Panc1 (cell line): ENCODE data around the gene CCK. TPM values are rescaled to one million over a fixed set of nuclear protein-coding genes. Genes with fewer than 3 reads are reported as not detected.

Experiments used
- ATAC-seq: fragments of 200-7000 bp; cut with Tn5 transposase; 2 replicates; pipeline ENCODE4 v1.9.1; 2020; ENCODE audit warnings: mild to moderate bottlenecking, moderate library complexity
- BruUV-seq: library from RNA; stranded (reverse); fragments of 400-500 nt; replicated peaks from 2 replicates; lab custom pipeline; 2021; lab: Mats Ljungman, UMichigan
- CTCF ChIA-PET: fragments of 300-600 bp; sonication (Branson Sonifier 250); formaldehyde crosslinking; loops from one replicate; lab custom pipeline; 2022; ENCODE audit warnings: antibody characterized with exemption; lab: Charles Lee
- POLR2A ChIA-PET: fragments of 300-600 bp; sonication (Branson Sonifier 250); formaldehyde crosslinking; loops from one replicate; lab custom pipeline; 2022; ENCODE audit warnings: antibody characterized with exemption; lab: Charles Lee
- DNase-seq: peaks from one replicate; pipeline ENCODE4 v3.0.0-alpha.2; 2010; ENCODE audit warnings: low read depth, low spot score
- H3K27ac ChIP-seq: 2 replicates; pipeline ENCODE4 v1.5.1; 2011; ENCODE audit warnings: mild to moderate bottlenecking, low read length, inconsistent platforms
- H3K27me3 ChIP-seq: fragments of 200-500 bp; sonication (Bioruptor generic); 2 replicates; pipeline ENCODE4 v1.6.0; 2014; ENCODE audit warnings: low read length, inconsistent platforms; ENCODE audit not compliant: control insufficient read depth, insufficient read depth
- H3K36me3 ChIP-seq: fragments of 200-500 bp; sonication (Bioruptor generic); 2 replicates; pipeline ENCODE4 v1.5.1; 2014; ENCODE audit warnings: inconsistent platforms, mild to moderate bottlenecking, low read length, moderate library complexity; ENCODE audit not compliant: control insufficient read depth, insufficient read depth
- H3K4me1 ChIP-seq: 2 replicates; pipeline ENCODE4 v1.5.1; 2011; ENCODE audit warnings: inconsistent platforms, mild to moderate bottlenecking, low read length, moderate library complexity; ENCODE audit not compliant: control insufficient read depth, insufficient read depth
- H3K4me3 ChIP-seq, 2 experiments: 2 replicates each; pipeline ENCODE4 v1.5.1; 2011 to 2012; ENCODE audit warnings: low read depth in 2 of 2, low read length in 2 of 2, mild to moderate bottlenecking in 2 of 2, inconsistent platforms in 1 of 2, moderate library complexity in 1 of 2
- H3K9me3 ChIP-seq: fragments of 200-500 bp; sonication (Bioruptor generic); 2 replicates; pipeline ENCODE4 v1.5.1; 2014; ENCODE audit warnings: low read depth, mild to moderate bottlenecking, inconsistent platforms, low read length, moderate library complexity; ENCODE audit not compliant: control insufficient read depth, insufficient read depth
- POLR2AphosphoS5 ChIP-seq: IDR thresholded peaks from 2 replicates; pipeline ENCODE4 v1.6.1; 2012; ENCODE audit warnings: mild to moderate bottlenecking, low read depth, low read length, moderate library complexity
- SIN3A ChIP-seq: IDR thresholded peaks from 2 replicates; pipeline ENCODE4 v1.6.1; 2012; ENCODE audit warnings: low read depth, mild to moderate bottlenecking, low read length, moderate library complexity, borderline replicate concordance; ENCODE audit not compliant: insufficient read depth
- TCF7L2 ChIP-seq: IDR thresholded peaks from 2 replicates; pipeline ENCODE4 v1.6.1; 2011; ENCODE audit warnings: mild to moderate bottlenecking, low read depth, low read length, inconsistent platforms
- in situ Hi-C: cut with HindIII; loops from 2 replicates; pipeline ENCODE4 v1.10.0; 2016; ENCODE audit warnings: low sequenced_read_pairs, low pct_unique_long_range_greater_than_20kb
- intact Hi-C: fragments of 100-400 bp; cut with micrococcal nuclease; formaldehyde crosslinking; loops from one replicate; pipeline ENCODE4 v1.10.0; 2022; ENCODE audit not compliant: unreplicated experiment
- total RNA-seq: library from RNA; stranded (reverse); gene quantifications from one replicate; pipeline ENCODE4 v1.2.1, GENCODE V29; 2021; ENCODE audit not compliant: unreplicated experiment
- TF ChIP-seq, protein P1 (sequence below): fragments of 450-650 bp; IDR thresholded peaks from 2 replicates; pipeline ENCODE4 v1.5.1; 2017; ENCODE audit warnings: mild to moderate bottlenecking
- TF ChIP-seq, protein P2 (sequence below), 2 experiments: IDR thresholded peaks; 2 replicates each; pipeline ENCODE4 v1.6.1; 2011 to 2012; ENCODE audit warnings: low read depth in 2 of 2, control low read depth in 1 of 2, low read length in 1 of 2, mild to moderate bottlenecking in 1 of 2, moderate library complexity in 1 of 2; ENCODE audit not compliant: insufficient read depth in 1 of 2

The CCK gene
- total RNA-seq, 1 experiment from 2014 or later = not detected

DNA sequence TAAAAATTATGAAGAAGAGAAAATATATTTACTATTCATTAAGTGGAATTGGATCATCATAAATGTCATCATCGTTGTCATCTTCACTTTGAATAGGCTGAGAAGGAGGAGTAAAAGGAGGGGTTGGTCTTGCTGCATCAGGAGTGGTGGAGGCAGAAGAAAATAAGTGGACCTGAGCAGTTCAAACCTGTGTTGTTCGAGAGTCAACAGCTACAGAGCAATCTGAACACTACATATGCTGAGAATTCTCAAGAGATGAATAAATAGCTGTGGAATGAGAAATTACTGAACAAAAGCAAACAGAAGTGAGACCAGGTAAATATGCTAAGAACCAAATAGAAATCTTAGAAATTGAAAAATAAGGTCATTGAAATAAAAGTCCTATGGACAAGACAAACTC lies 32.3 kb upstream of the CCK start:
- BruUV-seq = no TSS peak
- no peak overlapping the region for H3K27ac ChIP-seq
- no peaks in the 10 kb centered on the region for H3K36me3 ChIP-seq
- H3K4me3 ChIP-seq = no peak overlapping the region
- DNase-seq = no peak
- no peak for ATAC-seq
- no peaks in the 10 kb centered on the region; the same call in 1 of the 2 replicates for H3K27me3 ChIP-seq
- intact Hi-C loops (no loop called here), in situ Hi-C loops (no loop called here)
- H3K9me3 ChIP-seq = no peaks in the 10 kb centered on the region
- POLR2A ChIA-PET = no interaction called here
- no peaks in the 10 kb centered on the region for H3K4me1 ChIP-seq
- CTCF ChIA-PET = no interaction called here
- TF ChIP-seq POLR2AphosphoS5 (no peak), TCF7L2 (no peak), SIN3A (no peak)
- TF ChIP-seq, protein P1, sequence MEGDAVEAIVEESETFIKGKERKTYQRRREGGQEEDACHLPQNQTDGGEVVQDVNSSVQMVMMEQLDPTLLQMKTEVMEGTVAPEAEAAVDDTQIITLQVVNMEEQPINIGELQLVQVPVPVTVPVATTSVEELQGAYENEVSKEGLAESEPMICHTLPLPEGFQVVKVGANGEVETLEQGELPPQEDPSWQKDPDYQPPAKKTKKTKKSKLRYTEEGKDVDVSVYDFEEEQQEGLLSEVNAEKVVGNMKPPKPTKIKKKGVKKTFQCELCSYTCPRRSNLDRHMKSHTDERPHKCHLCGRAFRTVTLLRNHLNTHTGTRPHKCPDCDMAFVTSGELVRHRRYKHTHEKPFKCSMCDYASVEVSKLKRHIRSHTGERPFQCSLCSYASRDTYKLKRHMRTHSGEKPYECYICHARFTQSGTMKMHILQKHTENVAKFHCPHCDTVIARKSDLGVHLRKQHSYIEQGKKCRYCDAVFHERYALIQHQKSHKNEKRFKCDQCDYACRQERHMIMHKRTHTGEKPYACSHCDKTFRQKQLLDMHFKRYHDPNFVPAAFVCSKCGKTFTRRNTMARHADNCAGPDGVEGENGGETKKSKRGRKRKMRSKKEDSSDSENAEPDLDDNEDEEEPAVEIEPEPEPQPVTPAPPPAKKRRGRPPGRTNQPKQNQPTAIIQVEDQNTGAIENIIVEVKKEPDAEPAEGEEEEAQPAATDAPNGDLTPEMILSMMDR = no peak

DNA sequence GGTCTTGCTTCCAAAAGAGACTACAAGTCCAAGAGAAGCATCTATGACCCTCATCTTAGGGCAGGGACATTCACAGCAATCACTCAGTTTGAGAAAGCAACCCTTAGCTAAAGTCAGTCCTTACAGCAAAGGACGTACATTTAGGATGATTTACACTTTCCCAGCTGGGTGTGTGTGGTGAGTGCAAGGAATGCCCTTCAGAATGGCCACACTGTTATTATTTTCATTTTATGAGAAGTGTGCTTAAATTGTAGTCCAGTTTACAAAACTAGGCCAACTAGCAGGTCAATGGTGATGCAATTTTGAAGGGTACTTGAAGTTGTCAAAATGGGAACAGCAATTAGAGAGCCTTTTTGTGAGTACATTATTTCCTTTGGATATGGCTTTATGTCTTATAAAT lies 26.0 kb upstream of the CCK start:
- DNase-seq (no peak), ATAC-seq (no peak)
- H3K9me3 ChIP-seq = no peaks in the 10 kb centered on the region
- no peaks in the 10 kb centered on the region for H3K36me3 ChIP-seq
- in situ Hi-C loops = no loop called here
- no TSS peak for BruUV-seq
- TF ChIP-seq POLR2AphosphoS5 = no peak
- H3K4me3 ChIP-seq = no peak overlapping the region
- H3K4me1 ChIP-seq = no peaks in the 10 kb centered on the region
- no peaks in the 10 kb centered on the region for H3K27me3 ChIP-seq
- POLR2A ChIA-PET = no interaction called here
- intact Hi-C loops = no loop called here
- H3K27ac ChIP-seq = no peak overlapping the region
- CTCF ChIA-PET = no interaction called here

DNA sequence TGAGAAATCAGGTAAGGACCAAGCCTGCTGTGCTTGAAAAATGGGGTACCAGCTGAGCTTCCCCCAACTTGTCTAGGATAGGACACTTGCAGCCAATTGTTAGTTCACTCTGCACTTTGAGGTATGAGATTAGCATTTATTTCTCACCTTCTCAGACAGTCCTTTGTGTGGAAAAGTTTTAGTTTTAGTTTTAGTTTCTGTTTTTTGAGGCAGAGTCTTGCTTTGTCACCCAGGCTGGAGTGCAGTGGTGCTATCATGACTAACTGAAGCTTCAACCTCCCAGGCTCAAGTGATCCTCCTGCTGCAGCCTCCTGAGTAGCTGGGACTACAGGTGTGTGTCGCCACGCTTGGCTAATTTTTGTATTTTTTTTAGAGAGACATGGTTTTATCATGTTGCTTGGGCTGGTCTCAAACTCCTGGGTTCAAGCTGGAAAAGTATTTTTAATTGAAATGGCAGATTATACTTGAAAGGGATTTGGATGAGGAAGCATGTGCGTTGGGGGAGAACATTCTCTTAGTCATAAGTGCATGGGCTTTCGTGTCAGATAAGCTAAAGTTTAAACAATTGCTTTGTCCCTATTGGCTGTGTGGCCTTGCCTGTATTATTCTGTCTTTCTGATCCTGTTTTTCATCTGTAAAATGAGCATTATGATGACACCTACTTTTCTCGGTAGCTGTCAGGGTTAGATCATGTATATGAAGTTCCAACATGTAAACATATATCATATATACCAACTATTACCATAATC lies 25.2 kb upstream of the CCK start:
- Histone ChIP-seq H3K4me1 (no peaks in the 10 kb centered on the region), H3K36me3 (no peaks in the 10 kb centered on the region), H3K27ac (no peak overlapping the region), H3K4me3 (no peak overlapping the region), H3K9me3 (no peaks in the 10 kb centered on the region), H3K27me3 (no peaks in the 10 kb centered on the region)
- TF ChIP-seq TCF7L2 (no peak), SIN3A (no peak), POLR2AphosphoS5 (no peak)
- TF ChIP-seq, protein P2, sequence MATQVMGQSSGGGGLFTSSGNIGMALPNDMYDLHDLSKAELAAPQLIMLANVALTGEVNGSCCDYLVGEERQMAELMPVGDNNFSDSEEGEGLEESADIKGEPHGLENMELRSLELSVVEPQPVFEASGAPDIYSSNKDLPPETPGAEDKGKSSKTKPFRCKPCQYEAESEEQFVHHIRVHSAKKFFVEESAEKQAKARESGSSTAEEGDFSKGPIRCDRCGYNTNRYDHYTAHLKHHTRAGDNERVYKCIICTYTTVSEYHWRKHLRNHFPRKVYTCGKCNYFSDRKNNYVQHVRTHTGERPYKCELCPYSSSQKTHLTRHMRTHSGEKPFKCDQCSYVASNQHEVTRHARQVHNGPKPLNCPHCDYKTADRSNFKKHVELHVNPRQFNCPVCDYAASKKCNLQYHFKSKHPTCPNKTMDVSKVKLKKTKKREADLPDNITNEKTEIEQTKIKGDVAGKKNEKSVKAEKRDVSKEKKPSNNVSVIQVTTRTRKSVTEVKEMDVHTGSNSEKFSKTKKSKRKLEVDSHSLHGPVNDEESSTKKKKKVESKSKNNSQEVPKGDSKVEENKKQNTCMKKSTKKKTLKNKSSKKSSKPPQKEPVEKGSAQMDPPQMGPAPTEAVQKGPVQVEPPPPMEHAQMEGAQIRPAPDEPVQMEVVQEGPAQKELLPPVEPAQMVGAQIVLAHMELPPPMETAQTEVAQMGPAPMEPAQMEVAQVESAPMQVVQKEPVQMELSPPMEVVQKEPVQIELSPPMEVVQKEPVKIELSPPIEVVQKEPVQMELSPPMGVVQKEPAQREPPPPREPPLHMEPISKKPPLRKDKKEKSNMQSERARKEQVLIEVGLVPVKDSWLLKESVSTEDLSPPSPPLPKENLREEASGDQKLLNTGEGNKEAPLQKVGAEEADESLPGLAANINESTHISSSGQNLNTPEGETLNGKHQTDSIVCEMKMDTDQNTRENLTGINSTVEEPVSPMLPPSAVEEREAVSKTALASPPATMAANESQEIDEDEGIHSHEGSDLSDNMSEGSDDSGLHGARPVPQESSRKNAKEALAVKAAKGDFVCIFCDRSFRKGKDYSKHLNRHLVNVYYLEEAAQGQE (IDR thresholded peaks at IDR 0.05; ENCODE audit: insufficient read depth in 1 of 2, low read depth in 2 of 2, low read length in 1 of 2) = no peak
- TF ChIP-seq, protein P1 = no peak
- in situ Hi-C loops = no loop called here
- CTCF ChIA-PET = no interaction called here
- ATAC-seq (no peak), DNase-seq (no peak)
- intact Hi-C loops = no loop called here
- POLR2A ChIA-PET = no interaction called here
- BruUV-seq = no TSS peak
